Erythroblast (primary cell): ENCODE data around the gene RAX.

Experiments
- DNase-seq, 2 experiments: peaks; one replicate each; lab custom pipeline; 2025; lab: John Stamatoyannopoulos, UW
- GATA1 ChIP-seq: IDR thresholded peaks from 2 replicates; pipeline ENCODE4 v1.6.1; 2011; ENCODE audit warnings: low read depth, mild to moderate bottlenecking, control low read depth, low read length, moderate library complexity
- POLR2A ChIP-seq: IDR thresholded peaks from 2 replicates; pipeline ENCODE4 v1.6.1; 2011; ENCODE audit warnings: mild to moderate bottlenecking, low read length

The RAX gene

DNA sequence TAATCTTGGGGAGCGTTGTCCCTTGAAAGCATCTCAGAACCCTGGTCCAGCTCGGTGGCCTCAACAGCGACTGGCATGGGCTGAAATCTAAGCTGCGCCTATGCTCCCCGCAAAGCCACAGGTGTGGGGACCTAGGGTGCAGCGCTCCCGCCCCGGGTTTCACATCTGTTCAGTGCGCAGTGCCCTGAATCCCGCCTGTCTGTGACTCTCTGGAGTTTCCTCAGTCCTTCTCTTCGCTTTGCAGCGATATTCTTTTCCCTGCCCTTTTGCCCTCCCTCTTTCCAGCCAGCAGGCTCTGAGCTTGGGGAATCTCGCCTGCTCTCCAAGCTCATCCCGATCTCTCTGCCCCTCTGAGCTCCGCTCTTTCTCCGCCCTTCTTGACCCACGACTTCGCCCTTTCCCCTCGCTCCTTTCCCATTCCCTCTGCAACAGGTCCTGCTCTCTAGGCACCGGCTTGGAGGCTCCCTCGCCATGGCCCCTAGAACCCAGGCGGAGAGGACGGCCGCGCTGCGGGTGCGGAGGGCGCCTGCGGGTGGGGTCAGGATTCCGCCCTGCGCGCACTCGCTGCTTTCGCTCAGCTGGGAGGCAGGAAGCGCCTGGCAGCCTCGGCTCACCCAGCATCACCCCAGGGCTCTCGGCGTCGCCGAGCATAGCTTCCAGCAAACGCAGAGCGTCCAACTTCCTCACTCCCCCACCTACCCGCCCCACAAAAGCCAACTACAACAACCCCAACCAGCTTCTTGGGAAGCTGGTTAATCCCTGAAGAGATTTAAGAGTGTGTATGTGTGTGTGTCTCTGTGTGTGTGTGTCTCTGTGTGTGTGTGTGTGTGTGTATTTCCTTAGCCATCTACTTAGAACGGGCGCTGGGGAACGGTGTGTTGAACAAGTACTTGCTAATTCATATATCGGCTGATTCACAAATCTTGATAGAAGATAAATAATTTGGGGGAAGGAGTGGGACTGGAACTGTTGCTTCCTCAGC is 52.2 kb downstream of the RAX start:
- DNase-seq: no peak
- TF ChIP-seq POLR2A (no peak), GATA1 (no peak)

DNA sequence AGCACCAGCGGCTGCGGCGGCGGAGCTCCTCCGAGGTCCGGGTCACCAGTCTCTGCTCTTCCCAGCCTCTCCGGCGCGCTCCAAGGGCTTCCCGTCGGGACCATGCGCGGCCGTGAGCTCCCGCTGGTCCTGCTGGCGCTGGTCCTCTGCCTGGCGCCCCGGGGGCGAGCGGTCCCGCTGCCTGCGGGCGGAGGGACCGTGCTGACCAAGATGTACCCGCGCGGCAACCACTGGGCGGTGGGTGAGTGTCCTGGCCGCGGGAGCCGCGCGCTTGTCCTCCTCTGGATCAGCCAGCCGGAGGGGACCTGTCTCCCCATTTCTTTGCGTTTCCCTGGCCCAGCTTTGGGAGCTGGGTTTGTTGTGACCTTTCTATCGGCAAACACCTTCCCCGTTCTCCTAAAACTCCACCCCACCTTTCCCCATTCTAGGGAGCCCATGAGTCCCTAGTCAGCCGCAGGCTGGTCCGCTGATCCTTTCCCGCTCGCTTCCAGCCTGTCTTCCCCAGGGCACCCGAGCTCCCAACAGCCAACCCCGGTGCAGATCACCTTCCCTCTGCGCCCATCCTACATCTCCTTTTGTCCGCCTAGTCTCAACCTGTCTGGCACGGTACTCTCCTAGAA is 53.0 kb downstream of the RAX start:
- no peak for TF ChIP-seq POLR2A
- TF ChIP-seq GATA1: no peak
- DNase-seq: no peak

DNA sequence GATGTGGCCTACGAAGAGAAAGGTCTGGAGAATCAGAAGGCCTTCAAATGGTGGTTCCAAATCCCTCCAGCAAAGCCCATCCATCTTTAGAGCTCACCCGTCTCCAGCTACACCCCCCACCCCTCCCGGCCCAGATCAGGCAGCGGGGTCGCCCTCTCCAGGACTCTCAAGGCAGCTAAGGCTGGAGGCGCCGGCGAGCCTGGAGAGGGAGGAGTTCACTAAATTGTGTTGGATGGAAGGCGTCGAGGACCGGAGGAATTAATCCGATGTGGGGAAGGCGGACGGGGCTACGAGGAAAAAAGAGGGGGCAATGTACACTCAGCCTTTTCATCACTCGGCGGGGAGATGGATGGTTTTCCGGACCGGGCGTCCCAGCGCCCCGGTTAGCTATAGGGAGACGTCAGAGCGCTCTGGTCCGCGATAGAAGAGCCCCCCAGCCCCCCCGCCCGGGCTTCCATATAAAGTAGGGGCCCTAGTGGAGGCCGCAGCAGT is 53.5 kb downstream of the RAX start, which contains the start of gene GRP:
Gene GRP, plus strand, starts transcription at position 487 of the 492 bp plus-strand sequence. CDS start 108 bp downstream, outside the sequence.
- no peak for DNase-seq
- no peak for TF ChIP-seq GATA1
- no peak for TF ChIP-seq POLR2A

DNA sequence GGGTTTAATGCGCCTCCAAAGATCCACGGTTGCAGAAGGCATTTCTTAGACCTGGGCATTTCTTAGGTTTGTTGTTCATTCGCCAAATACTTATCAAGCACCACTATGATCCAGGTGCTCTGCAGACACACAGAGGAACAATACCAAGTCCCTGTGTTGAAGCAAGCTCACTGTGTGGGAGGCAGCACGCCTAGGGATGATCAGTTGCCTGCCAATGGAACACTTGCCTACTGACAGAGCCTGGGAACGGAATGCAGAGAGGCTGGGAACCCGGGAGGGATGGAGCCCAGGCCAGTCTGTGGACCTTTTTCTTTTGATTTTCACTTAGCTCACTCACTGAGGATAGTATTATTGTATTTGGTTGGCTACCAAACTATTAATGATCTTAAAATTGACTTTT is 55.2 kb downstream of the RAX start:
- TF ChIP-seq GATA1 (no peak), POLR2A (no peak)
- no peak for DNase-seq
